Measurements from ENCODE around the gene COL9A3.
A peak's percentile ranks its signal among the peaks of the same experiment; 100 is the strongest.

Gene COL9A3

GRCh38 chr20:62882426-62882825, 65.6 kb downstream of the COL9A3 start:
- no peak for DNase-seq

GRCh38 chr20:62884556-62884955, 67.7 kb downstream of the COL9A3 start:
- no peak for DNase-seq

- no peak for DNase-seq
Measured at GRCh38 chr20:62885046-62885895, 68.4 kb downstream of the COL9A3 start.

GRCh38 chr20:62885896-62886708, 69.3 kb downstream of the COL9A3 start:
- DNase-seq: no peak

- no peak for DNase-seq
Measured at GRCh38 chr20:62886709-62887058, 69.8 kb downstream of the COL9A3 start.

GRCh38 chr20:62887152-62887859, 70.5 kb downstream of the COL9A3 start:
- peak; percentile 37 for DNase-seq

- no peak for DNase-seq
Measured at GRCh38 chr20:62887860-62888239, 71.0 kb downstream of the COL9A3 start.

GRCh38 chr20:62888406-62888805, 71.6 kb downstream of the COL9A3 start:
- DNase-seq: no peak

- DNase-seq: no peak
Measured at GRCh38 chr20:62888910-62889309, 72.1 kb downstream of the COL9A3 start.

- no peak for DNase-seq
Measured at GRCh38 chr20:62889411-62889810, 72.6 kb downstream of the COL9A3 start.

GRCh38 chr20:62889871-62890270, 73.0 kb downstream of the COL9A3 start:
- DNase-seq: no peak

GRCh38 chr20:62890444-62890843, 73.6 kb downstream of the COL9A3 start:
- DNase-seq: no peak

Data from activated gamma-delta T cell (primary cell).